NCI-H748 (cell line): ENCODE measurements around the gene SLC15A4.
"Not testable (repeated sequence)": the region's sequence is repeated elsewhere in the genome, so short reads cannot be mapped to it uniquely, and the experiment has no call there.

Source experiments
- DNase-seq: peaks from one replicate; lab custom pipeline; 2025; ENCODE audit not compliant: unreplicated experiment; lab: John Stamatoyannopoulos, UW

SLC15A4 gene

DNA sequence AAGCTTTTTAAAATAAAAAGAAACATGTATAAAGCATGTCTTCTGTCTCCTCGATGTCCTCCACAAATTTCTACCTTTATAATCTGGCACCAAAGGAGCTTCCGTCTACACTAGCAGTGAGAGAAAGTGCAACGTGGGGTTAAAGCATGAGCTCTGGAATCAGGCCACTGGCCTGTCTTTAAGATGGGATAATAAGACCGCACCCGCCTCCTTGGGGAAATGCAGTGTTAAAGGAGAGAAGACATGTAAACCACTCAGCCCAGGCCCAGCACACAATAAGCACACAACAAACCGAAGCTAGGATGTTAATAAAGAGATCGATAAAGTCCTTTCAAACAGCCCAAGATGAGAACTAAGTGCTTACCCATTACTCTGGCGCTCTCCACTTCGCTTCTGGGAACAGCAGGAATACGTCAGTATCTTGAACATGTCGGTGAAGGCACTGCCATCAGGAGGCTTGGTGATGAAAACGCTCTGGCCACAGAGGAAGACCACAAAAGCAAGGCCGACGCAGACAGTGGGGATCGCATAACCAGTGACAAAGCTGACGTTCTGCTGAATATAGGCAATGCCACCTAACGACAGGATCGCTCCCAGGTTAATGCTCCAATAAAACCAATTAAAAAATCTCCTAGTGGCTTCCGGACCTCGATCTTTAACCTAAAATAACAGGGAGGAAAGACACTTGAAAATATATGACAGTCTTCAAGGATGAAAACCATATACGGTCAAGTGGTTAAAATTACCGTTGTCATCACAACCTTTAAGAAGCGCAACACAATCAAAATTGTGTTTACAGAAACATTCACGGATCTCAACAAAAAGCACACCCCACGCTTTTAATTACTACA, 9.1 kb downstream of the SLC15A4 start:
- no peak for DNase-seq

DNA sequence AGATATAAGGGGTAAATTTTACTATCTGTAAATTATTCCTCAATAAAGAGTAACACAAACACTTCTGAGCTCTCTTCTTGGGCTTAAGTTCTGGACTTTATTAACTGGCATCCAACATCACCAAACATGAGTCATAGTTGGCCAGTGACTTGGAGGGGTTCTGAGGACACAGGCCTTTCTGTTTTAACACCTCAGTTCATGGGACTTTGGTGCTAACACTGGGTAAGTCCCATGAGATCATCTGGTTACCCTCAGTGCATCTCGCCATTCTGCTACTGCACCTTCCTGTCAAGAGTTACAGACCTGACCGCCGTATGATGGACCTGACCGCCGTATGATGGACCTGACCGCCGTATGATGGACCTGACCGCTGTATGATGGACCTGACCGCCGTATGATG, 9.9 kb downstream of the SLC15A4 start:
- DNase-seq = no peak

DNA sequence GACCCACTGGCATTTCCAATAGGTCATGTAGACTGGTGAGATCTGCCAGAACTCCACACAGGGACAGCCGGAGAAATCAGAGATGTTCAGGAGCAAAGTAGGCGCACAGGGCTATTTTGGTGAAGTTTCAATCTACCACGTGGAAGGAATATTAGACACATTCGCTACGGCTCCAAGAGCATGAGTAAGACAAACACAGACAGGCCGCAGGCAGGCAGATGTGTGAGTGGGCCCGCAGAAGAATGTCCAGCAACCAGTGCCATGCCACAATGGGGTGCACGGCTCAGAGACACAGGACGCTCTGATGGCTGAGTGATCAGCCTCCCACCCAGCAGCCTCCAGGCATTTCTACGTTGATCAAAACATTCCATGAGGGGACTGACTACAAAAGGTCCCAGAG, 10.4 kb downstream of the SLC15A4 start:
- no peak for DNase-seq

DNA sequence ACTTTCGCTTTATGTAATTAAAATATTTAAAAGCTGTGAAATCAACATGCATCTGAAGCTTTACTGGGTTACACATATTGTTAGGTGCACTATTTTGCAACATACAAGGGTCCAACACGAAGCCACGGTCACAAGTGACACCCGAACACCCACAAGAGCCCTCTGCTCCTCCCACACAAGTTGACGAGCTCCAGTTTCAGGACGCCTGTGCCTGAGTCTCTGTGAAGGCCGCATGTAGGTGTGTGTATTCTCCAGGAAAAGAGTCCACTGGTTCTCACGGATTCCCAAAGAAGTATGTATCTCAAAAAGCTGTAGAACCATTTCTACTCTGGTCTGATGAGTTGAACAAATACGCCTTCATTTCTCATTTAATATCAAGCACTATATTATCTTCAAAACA, 12.0 kb downstream of the SLC15A4 start:
- DNase-seq = no peak

DNA sequence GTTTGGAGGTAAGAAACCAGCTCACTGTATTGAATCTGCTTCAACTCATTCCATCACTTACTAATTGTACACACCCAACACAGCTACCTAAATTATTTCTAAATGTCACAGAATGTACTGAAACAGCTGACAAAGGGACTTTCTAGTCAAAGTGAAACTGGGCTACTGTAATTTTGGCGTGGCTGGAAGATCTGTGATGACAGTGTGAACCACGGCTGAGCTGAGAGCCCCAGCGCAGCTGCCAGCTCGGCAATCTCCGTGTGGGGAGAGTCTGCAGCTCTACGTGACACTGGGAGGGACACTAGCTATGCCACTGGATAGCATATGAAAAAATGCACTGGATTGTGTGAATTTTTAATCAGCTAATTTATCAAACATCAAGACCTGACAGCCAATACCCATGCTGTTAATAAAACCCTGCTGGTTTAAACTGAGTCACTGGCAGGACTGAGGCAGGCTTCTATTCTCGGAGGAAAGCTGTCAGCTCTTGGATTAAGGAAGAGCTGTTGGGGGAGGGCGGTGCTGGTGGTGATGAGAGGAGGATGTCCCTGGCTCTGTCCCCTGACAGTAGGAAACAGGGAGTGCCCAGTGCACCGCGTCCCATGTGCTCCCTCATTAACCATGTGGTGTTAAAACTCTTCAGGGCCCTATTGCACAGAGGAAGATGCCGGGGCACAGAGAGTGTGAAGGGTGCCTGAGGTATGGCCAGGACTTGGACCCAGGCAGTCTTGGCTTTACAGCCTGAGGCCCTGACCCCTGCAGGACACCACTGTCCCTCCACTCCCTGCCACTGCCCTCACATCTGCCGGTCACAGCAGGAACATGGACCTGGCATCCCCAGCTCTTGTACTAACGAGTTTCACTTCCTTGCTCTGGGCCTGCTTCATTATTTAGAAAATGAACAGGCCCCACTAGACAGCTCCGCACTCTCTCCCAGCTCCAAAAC, 13.3 kb downstream of the SLC15A4 start:
- DNase-seq = no peak

DNA sequence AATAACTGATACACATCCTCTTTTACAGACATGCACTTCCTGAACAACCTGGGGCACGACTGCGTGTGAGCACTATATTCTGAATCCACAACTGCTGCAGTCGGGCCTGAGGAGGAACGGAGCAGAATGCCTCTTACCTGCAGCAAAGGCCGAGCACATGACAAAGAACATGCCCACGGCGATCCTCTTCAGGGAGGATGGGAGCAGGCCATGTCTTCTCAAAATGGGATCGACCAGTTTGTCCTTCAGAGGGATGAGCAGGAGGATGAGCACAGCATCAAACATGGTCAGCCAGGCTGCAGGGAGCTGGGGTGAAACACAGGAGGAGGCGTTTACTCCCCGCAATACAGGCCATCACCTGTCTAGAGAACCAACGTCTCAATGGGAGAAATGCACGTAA, 15.1 kb downstream of the SLC15A4 start:
- no peak for DNase-seq

- DNase-seq = no peak
Measured at GRCh38 chr12:128807161-128807724, 16.5 kb downstream of the SLC15A4 start.

GRCh38 chr12:128806573-128806972, 17.2 kb downstream of the SLC15A4 start:
- DNase-seq = no peak

GRCh38 chr12:128805406-128805805, 18.4 kb downstream of the SLC15A4 start:
- not testable (repeated sequence) for DNase-seq

DNA sequence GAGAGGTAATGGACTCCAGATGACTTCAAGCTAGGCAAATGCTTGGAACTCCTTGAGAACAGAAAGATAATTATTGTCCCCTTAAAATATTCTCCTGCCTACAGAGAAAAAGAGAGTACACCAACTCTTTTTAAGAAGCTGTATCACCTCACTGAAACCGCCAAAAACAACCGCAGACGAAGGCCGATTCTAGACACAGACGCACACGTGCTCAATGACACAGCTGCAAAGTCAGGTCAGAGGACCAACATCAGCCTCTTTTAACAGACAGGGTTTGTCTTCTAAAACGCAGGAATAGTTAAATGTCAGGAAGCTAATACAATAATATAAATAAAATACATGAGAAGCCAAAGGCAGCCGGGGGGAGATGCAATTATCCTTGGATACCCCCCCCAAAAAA, 19.0 kb downstream of the SLC15A4 start:
- DNase-seq = no peak

DNA sequence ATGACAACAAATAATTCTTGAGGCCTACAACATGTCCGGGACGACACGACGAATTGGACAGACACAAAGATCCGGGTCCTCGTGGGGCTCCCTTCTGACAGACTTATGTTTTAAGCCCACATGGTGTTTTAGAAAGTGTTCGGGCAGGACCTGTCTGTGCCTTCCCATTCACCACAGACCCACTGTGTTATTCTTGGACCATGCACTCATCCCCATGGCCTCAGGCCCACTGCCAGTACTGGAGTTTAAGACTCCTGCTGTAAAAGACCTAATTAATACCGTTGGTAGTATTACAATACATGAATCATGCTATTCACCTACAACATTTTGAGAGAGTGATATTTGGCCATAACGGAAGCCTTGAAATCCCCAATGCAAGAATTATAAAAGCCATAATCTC, 20.0 kb downstream of the SLC15A4 start:
- no peak for DNase-seq

GRCh38 chr12:128802756-128803155, 21.0 kb downstream of the SLC15A4 start:
- DNase-seq = no peak

- no peak for DNase-seq
Measured at GRCh38 chr12:128801879-128802391, 21.8 kb downstream of the SLC15A4 start.

DNA sequence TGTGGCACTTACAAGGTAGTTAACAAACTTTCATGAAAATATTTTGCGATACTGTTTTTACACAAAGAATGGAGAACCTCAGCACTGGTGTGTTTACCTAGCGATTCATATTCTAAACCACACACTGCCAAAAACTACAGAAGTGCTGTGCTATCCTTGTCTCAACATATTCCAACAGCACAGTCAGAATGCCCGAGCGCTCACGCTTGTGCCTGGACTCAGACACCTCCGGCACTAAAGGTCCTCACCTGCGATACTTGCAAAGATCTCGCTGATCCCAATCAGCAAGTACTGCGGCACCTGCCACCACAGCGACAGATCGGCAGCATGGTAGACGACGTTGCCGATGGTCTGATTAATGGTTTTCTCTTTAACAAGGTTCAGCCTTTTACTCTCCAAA, 23.2 kb downstream of the SLC15A4 start:
- no peak for DNase-seq

DNA sequence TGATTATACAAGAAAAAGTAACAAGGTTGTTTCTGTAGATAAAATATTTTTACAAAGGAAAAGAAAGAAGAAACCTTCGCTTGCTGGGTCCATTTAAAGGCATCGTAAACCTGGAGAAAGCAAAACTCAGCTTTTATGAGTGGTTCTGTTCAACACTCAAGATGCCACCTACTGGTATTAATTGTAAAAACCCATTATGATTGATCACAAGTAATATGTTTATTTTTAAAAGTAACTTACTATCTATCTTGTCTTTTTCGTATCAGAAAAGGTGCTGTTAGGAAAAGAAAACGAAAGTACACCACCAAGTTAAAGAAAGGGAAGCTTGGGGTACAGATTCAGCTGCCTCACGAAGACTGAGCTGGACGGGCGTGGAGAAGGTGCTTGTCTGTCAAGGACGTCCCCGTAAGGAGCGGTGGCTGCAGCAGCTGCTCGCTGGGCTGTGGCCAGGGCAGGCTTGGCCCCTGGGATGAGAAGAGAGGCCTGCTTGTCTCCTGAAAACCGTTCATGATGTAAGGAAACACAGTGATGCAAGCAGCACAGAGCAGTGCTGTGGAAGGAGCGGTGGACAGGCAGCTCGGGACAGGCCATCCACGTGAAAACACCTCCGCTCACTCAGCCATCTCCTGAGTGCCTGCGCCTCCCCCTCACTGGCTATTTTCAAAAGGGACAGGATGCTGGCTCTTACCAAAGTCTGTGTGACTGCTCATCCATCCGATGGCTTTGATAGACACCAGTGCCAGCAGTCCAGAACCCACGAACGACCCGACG, 25.0 kb downstream of the SLC15A4 start:
- no peak for DNase-seq

DNA sequence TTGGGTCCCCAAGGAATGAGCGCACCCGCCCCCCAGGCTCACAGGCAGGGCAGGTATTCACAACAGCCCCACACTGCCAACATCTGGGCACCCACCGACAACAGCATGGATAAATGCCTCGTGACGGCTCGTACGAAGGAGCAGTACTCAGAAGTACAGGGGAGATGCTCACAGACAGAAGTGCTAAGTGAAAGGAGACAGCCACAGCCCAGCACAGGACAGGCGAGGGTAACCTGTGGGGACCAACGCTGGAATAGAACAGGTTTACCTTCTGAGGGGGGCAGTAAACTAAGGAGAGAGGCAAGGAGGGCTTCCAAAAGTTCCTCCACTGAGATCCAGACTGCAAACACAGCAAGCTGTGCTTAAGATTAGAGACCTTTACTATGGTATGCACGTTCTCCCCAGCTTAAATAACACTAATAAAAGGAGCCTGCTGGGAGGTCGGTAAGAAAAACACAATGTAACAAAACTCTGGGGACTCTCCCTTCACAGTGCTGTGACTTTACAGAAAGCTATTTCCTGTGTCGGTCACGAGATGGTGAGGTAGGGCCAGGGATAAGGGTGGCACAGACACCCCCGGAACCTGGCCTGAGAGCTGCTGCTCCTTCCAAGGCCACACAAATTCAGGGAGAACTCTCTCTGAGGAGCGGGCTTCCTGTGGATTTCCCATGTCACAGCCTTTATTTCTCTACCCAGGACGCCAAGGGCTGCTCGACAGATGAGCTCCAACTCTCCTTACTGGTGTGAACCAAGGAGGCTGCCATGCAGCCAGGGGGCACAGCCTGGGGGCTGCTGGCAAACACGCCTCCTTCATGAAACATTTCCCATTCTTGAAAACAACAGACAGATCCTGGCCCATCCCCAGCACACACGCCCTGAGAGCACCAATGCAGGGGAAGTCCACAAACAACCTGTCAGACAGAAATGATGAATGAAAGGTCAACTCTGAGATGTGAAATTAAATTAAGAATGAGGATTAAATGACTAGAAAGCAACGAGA, 26.3 kb downstream of the SLC15A4 start:
- no peak for DNase-seq

GRCh38 chr12:128796439-128797118, 27.2 kb downstream of the SLC15A4 start:
- no peak for DNase-seq

GRCh38 chr12:128795530-128796361, 28.0 kb downstream of the SLC15A4 start:
- no peak for DNase-seq
